Right forelimb (tissue), 1 donor: ENCODE results near the gene CRTC2.

Source experiments
- DNase-seq: peaks from one replicate; pipeline ENCODE4 v3.0.0-alpha.2; 2018

Gene CRTC2

DNA sequence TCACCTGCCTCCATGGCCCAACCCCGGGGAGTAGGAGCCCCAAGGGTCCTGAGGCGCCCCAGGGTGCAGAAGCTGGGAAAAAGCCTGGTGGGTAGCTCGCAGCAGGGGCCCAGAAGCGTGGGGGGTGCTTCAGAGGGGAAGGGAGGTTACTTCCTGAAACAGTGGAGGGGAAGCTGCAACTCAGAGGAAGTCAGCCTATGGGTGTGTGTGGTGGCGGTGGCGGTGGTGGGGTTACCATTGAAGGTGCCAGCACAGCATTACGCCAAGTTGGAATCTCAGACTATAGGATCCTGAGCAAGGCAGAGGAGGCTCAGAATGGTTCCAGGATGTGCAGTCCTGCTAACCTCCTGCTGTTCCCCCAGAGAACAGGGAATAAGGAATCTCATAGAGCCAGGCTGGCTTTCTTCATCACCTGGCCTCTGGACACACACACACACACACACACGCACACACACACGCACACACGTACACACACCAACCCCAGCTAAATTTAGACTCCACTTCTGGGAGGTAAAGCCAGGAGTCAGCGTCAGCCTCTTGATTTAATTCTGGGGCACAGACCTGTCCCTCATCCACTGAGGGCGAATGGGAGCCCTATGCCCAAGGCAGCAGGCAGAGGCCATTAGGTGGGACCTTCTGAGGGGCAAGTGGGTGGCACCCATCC, 13.1 kb downstream of the CRTC2 start:
- DNase-seq, result no peak

DNA sequence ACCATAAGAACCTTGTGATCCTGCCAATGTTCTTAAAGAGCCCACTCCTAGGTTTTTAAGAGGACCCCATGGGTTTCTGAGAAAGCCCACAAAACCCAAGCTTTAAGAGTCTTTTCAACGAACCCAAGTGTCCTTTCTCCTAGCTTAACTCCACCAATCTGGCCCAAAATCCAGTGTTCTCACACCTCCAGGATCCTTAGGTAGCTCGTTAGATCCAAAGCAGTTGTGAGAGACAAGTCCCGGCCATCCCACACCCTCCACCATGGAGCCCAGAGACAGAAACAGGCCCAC, 13.6 kb downstream of the CRTC2 start:
- no peak for DNase-seq

DNA sequence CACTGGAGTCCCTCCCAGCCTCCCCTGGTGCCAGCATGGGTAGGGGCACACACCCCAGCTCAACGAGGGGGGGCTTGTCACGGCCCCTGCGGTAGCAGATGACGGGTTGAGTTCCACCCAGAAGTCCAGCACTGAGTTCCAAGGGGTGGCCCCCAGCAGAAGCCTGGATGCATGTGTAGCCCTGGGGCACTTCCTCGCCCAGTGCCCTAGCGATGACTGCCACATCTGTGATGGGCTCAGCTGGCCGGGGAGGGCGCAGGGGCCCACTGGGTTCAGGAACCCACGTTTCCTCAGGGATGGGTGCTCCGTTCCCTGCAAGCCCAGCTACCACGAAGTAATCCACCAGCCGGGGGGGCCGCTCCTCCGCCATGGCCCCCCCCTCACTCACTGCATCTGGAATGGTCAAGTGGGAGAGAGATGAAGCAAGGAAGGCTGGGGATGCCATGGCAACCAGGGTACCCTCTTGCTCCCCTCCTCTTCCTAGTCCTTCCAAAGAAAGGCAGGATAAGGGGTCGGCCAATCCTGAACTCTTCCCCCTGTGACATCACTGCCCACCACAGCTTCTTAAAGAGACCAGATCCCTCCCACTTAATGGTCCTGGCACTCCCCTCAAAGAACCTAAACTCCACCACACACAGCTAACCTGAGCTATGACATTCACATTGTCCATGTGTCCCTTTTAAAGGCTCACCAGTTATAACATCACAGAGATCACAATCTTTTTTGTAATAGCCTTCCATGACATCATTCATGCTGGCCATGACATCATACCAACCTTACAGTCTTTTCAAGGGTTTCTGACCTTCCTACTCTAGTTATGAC, 14.2 kb downstream of the CRTC2 start:
- DNase-seq, result no peak

DNA sequence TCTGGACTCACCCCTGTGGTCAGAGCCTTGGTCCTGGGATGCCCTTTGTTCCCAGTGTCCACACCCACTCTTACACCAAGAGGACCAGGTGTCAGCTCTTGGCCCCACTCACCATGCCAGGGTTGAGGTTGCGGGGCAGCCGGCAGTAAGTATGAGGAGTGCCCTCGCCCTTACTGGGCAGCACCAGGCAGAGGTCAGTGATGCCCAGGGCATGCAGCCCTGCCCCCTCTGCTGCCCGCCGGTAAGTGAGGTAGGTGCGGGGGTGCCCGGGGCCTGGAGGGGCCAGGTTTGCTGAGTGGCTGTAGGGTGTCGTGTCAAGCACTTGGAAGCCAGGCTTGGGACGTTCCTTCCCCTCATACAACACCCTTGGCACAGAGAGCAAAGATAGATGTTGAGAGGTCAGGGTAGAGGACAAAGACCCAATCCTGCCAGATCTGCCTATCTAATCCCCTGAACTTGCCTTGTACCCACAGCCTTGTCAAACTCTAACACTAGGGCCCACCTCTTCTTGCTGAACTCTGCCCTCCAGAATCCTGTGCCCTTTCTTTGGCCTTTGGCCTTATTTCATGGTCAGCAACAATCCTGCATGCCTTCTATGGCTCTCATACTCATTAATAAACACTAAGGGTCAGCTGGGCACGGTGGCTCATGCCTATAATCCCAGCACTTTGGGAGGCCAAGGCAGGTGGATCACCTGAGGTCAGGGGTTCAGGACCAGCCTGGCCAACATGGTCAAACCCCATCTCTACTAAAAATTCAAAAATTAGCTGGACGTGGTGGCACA, 15.5 kb downstream of the CRTC2 start:
- DNase-seq, result no peak

DNA sequence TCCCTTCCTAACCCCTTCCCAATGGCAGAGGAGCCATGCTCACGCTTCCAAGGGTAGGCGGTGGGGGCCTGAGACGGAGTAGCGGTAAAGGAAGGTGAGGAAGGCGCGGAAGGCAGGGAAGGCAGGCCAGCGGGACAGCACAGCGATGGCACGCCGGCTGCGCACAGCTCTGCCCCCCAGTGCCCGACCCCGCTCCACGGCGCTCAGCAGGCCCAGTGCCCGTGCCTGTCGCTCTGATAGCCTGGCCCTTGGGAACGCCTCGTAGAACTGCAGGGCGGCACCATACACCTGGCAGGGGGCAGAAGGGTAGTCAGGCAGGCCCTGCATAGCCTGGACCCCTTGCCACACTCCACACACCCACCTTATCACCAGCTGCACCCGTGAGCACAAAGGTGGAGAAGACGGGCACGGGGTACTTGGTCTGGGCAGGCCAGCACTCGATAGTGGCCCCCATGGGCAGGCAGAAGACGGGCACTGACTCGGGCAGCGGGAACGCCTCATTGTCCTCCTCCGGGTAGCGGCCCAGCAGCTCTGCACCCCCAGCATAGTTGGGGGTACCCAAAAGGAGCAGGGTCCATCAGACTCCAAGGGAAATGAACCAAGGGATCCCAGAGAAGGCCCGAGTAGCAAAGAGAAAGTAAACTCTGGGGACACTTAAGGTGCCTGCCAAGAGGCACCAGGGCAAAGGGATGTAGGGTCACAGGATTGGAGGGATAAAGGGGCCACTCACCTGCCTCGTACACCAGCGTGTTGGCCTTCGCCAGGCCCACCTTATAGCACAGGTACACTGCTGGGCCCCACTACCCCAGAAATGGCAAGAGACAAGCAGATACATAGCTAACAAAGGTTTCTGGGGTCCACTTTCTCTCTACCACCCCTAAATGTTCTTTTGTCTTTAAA, 16.3 kb downstream of the CRTC2 start:
- no peak for DNase-seq

DNA sequence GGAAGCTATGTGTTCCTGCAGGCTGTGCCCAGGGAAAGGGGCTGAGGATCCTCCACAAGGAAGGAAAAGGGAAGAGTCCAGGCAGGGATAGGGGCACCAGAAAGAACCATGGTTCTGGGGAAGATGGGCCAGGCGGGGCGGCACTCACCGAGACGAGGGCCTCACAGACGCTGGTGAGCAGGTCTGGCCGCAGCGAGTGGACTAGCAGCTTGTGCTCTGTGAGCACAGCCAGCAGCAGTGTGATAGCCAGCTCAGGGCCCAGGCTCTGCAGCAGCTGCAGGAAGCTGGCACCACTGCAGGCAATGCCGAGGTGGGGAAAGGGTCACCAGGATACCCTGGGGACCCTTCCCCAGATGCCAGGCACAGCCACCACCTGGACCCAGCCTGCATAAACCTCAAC, 17.7 kb downstream of the CRTC2 start:
- DNase-seq, result no peak

DNA sequence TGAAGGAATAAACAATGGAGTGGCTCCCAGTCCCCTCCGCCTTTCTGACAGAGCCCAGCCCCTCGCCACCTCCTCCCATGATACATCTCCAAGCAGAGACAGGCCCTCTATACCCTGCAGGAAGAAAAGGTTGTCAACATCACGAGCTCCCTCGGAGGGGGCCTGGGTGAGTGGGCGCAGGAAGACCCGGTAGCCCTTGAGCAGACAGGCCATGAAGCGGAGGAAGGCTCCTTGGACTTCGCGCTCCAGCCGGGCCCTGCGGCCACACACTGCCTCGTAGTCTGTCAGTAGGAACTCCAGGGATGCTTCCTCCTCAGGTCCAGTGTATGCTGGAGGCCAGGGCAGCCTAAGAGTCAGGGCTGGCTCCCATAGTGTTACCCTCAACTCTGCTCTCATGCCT, 18.9 kb downstream of the CRTC2 start:
- no peak for DNase-seq

DNA sequence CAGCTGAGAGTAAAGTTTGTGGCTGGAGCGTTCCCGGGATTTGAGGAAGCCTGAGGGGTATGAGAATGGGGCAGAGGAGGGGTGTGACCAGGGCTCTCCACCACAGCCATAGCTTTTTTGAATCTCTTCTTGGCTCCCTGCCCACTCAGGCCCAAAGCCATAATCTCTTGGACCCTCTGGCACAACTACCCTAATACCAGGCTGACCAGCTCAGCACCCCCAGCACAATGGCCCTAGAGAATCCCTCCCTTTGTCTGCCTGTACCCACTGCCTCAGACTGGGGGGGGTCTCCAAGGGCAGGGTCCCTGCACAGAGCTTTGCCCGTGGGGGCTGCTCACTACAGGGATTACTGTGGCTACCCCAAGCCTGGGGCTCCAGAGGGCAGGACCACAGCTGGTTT, 19.4 kb downstream of the CRTC2 start:
- DNase-seq, result no peak

DNA sequence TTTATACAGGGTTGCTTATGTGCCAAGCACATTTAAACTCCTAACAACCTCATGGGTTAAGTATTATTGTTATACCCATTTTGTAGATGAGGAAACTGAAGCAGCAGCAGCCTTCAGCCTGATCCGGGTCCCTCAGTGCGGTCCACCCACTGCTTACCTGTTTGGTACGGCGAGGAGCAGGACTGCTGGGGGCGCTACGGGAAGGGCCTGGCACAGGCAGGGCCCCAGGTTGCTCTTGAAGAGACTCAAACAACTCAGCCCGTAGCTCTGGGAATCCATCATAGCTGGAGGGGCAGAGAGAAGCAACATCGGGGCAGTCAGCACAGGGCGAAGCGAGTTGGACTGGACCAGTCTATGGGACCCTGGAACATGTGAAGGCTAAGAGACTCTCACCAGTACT, 21.1 kb downstream of the CRTC2 start:
- no peak for DNase-seq

DNA sequence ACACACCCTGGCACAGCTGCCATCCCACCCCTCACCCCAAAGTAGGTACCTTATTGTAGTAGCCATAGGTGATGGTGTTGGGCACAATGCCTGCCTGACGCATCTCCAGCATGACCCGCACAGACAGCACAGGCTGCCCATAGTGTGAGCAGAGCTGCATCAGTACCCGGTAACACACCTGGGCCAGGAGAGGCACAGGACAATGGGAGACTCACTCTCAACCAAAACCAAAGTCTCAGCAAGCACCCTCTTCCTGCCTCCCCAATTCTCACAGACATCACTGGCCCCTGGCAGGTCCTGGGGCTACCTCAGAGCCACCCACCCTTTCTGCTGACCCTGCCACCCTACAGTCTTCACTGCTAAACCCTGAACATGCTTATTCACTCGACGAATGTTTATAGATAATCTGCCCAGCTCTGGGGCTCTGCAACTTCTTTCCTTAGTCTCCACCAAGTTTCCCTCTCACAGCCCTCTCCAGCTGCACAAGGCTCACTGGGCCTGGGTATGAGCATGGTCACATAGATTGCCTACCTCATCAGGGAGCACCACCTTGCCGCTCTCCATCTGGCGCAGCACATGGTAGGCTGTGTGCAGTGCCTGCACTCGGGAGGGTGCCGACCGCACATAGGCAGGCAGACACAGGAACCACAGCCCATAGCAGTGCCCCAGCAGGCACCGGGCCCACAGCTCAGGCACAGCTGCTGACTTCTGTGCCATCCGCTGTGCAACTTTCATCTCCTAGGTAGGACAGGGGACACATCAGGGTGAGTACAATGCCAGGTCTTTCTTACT, 22.2 kb downstream of the CRTC2 start:
- no peak for DNase-seq

DNA sequence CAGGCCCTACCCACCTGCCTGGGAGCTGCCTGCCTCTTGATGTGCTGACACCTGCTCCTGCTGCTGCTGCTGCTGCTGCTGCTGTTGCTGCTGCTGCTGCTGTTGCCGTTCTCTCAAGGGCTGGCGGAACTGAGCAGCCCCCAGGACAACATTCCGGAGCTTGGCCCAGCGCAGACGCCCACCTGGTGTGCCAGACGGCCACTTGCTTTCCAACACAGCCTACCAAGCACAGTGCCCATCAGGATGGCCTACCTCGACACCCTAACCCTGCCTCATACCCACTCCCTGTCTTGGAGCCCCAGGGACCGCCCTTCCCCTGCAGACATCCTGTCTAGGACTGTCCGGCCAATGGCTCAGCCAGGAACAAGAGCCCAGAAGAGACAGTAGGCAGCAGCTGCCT, 23.7 kb downstream of the CRTC2 start:
- no peak for DNase-seq

DNA sequence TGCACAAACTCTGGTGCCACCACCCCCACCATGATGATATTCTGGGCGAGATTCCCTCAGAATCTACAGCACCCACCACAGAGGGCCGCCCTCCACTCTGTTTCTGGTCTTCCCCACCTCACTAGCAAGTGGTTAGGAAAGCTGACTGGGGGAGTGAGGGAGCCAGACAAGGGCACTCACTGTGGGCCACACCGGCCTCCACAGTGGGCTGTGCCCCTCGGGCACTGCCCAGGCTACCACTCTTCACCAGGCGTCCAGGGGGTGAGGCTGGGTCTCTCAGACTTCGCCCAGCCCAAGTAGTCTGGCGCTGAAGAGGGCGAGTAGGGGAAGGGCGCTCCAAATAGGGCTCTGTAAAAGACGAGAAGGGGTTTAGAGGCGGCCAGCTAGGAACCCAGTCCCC, 24.5 kb downstream of the CRTC2 start:
- DNase-seq, result no peak

DNA sequence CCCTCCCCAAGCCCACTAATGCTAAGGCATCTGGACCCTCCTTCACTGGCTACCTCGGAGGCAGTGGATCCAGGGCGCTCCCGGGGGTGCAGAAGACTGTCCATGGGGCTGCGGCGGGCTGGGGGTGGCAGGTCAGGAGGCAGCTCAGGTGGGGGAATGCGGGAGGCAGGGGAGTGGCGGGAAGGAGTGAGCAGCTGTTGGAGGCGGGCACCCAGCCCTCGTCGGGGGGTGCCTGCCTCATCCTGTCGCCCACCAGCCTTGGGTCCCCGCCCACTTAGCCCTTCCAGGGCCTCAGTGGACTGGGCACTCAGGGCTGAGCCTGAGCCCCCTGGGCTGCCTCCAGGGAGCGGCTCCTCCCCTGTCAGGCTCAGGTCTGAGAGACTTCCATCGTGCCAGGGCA, 25.0 kb downstream of the CRTC2 start:
- DNase-seq, result no peak

DNA sequence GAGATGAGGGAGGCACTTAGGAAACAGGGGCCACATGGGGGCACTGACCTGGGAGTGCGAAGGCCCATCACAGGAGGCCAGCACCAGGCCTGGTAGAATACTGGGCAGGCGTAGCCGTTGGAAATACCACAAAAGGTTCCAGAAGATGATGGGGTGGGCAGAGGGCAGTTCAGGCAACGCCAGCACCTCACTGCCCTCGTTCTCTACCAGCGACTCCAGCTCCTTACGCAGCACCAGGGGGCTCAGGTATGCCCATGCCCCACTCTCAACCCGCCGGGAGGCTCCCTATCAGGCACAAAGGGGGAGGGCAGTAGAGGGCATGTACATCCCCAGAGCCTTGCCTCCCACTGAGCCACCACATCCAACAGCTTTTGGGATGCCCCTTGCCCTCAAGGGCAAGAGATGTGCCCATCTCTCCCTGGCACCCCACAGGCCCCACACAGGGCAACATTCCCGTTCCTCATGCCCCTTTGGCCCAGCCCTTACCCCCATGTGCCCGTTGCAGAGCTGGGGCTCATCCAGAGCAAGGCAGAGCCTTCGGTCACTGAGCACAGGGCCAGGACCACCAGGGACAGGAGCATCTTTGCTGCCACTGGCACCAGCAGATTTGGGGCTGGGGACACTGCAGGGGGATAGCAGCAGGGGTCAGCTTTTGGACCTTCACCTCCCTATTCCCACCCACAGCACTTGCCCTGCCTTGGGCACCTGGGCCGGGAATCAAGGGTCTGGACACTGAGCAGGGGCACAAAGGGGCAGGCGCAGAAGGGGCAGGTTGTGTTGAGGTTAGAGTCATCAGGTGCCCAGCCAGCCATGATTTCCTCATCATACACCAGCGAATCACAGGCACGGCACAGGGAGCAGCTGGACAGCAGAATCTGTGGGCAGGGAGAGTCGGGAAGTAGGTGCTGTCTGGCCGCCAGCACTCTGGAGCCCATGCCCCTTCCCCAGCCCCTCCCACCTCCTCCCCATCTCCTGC, 26.0 kb downstream of the CRTC2 start:
- DNase-seq, result no peak

DNA sequence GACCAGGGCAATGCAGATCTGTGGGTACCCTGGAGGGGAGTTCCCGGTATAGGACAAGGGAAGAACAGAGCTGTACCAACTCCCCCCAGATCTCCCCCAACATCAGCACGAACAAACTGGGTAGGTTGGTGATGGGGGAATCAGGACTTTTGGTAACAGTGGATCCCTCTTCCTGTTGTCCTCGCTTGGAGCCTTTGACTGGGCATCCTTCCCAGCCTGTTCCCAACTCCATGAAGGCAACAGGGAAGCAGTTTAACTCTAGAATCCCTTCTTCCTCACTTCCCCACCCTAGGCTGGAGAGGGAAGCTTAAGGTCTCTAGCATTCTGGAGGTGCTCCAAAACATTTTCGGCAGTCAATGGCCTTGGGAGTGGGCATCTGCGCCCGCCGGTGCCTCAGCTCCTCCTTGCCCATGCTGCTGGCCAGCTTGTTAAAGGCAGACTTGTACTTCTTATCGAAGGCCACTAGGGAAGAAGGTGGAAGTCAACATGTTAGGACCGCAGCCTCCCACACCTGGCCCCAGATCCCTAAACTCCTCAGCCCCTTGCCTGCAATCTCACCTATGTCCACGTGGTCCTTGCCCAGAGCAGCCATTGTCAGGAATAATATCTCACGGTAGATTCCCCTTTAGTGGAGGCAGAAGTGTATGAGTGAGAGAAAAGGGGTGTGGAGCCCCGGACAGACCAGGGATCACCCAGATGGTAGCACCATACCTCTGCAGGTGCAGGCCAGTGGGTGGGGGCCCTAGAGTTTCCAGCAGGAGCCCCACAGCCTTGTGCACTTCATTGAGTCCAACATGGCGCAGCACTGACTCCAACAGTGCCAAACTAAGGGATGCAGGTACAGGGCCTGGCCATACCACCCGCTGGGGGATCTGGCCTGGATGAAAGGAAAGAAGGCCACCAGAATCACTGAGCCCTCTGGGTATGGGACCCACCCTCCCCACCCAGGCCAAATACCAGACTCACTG, 28.1 kb downstream of the CRTC2 start:
- no peak for DNase-seq

DNA sequence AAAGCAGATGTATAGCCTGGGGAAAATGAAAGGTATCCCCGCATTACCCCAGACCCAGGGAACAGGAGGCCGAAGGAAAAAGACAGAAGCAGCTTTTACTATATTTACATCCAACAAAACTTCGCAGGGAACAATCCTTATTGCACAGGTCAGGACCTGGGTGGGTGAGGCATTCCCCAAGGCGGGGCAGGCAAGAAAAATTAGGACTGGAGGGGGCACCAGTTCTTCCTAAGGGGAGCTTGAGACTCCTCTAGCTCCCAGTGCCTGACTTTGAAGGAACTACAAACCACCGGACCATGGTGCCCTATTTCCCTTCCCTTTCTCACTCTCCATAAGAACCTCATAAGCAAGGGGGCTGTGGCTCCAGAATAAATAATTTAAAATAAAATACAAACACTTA, 29.0 kb downstream of the CRTC2 start:
- no peak for DNase-seq

DNA sequence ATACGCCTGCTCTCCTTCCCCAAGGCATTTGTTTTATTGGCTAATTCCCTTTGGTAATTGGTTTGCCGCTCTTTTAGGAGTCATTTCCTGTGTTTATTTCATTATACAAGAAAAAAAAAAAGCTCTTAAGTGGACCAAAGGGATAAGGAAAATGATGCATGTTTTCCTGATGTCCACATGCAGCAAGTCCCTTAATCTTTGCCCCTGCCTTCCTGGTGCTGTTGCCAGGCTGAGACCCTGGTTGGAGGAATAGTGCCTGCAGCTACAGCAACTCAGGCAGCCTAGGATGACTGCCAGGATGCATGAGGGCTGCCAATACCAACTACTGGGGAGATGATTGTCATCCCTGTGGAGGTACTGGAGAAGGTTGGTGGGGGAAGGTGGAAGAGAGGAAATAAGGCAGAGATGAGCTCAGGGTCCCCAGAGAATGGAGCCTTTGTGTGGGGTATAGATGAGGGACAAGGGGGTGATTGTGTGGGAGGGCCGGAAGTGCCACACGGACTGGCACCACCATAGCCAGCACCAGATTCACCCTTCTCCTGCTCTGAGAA, 29.5 kb downstream of the CRTC2 start:
- DNase-seq, result no peak

DNA sequence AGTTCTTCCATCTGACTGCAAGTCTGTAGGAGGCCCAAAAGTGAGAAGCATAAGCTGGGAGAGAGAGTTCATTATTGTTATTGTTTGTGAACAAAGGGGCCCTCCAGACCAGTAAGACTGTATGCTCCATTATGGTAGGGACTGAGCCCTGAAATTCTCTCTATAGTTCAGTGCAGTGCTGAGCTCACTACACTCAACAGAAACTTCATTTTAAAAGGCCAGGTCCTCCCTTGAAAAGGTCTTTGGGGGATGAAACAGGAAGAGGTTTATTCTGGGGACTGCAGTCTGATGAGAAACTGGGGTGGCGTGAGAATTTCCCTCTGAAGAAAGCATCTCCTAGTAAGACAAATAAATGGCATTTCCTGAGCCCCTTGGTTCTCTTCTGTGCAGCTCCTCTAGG, 30.2 kb downstream of the CRTC2 start:
- no peak for DNase-seq

DNA sequence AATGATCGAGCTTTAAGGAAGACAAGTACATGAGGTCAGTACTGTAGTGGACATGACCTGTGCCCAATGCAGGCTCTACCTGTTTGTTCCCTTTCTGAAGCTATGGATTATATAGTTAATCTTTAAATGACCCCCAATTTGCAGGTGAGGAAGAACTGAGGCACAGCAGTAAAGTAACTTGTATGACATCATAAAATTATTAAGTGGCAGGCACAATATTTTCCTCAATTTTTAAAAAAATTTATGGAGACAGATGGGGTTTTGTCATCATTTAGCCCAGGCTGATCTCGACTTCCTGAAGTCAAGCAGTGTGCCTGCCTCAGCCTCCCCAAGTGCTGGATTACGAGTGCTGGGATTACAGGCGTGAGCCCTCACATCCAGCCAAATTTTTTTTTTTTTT, 32.0 kb downstream of the CRTC2 start:
- no peak for DNase-seq
